Fibroblast of skin of scalp (primary cell): ENCODE data around the gene DNAJA4. TPM values are rescaled to one million over a fixed set of nuclear protein-coding genes. Genes with fewer than 3 reads are reported as not detected.

ENCODE experiments used
- DNase-seq: peaks from one replicate; pipeline ENCODE4 v3.0.0-alpha.2; 2013
- polyA plus RNA-seq, 2 experiments: library from polyadenylated mRNA; unstranded; fragments of 120-200 nt; gene quantifications; one replicate each; pipeline ENCODE4 v1.2.1, GENCODE V29; 2013; ENCODE audit not compliant: insufficient read length in 2 of 2

DNAJA4 gene
- polyA plus RNA-seq (2013, experiment 1 of 2; ENCODE audit: insufficient read length) = 3.9 TPM
- polyA plus RNA-seq (2013, experiment 2 of 2; ENCODE audit: insufficient read length) = 4.8 TPM

GRCh38 chr15:78264304-78265136 is at the start of gene DNAJA4:
TSS of gene DNAJA4 (plus strand) at chr15:78264562. CDS start at chr15:78264764, 202 bp downstream.
- peak; percentile 59 for DNase-seq

GRCh38 chr15:78216276-78217104 is 47.9 kb upstream of the DNAJA4 start:
- DNase-seq = no peak

- DNase-seq = peak; percentile 20
These were observed 43.6 kb upstream of the DNAJA4 start for GRCh38 chr15:78220713-78221112.

GRCh38 chr15:78222745-78223395 is 41.5 kb upstream of the DNAJA4 start:
- no peak for DNase-seq

DNA sequence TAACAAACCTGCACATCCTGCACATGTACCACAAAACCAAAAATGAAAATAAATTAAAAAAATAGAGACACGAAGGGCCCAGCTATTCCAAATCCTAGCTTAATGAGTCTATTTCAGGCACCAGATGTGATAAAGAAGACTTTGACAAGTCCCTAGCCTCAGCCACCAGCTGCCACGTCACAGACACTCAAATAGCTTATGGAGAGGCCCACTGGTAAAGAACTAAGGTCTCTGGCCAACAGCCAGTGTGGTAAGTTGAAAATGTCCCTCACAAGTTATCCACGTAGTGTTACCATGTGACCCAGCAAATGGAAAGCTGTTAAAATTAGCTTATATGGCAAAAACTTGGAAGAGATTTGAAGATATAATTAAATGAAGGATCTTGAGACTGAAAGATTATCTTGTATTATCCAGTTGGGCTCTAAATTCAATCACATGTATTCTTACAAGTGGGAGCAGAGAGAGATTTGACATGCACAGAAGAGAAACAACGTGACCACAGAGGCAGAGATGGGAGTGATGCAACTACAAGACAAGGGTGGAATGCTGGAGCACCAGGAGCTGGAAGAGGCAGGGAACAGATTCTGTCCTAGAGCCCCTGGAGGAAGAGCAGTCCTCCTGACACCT is 40.9 kb upstream of the DNAJA4 start:
- DNase-seq = peak; percentile 42

GRCh38 chr15:78224023-78224411 is 40.3 kb upstream of the DNAJA4 start:
- no peak for DNase-seq

DNA sequence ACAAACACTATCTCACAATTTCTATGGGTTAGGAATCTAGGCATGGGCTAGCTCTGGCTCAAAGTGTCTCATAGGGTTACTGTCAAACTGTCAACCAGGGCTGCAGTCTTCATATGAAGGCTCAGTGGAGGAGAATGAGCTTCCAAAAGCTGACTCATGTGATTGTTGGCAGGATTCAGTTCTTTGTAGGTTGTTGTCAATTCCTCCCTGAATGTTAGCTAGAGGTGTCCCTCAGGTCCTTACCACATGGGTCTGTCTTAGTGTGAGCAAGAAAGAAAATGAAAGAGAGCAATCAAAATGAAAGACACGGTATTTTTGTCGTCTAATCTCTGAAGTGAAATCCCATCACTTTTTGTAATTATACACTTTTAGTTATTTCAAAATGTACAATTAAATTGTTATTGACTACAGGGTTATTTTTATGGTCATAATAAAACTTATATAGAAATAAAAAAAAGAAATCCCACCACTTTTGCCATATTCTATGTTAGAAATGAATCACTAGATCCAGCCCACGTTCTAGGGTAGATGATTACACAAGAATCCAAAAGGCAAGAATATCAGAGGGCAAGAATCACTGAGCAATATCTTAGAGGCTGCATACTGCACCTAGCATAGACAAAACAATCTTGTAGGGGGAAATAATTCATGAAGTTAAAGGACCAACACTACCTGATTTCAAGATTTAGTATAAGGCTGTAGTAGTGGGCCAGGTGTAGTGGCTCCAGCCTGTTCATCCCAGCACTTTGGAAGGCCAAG is 38.4 kb upstream of the DNAJA4 start:
- no peak for DNase-seq

DNA sequence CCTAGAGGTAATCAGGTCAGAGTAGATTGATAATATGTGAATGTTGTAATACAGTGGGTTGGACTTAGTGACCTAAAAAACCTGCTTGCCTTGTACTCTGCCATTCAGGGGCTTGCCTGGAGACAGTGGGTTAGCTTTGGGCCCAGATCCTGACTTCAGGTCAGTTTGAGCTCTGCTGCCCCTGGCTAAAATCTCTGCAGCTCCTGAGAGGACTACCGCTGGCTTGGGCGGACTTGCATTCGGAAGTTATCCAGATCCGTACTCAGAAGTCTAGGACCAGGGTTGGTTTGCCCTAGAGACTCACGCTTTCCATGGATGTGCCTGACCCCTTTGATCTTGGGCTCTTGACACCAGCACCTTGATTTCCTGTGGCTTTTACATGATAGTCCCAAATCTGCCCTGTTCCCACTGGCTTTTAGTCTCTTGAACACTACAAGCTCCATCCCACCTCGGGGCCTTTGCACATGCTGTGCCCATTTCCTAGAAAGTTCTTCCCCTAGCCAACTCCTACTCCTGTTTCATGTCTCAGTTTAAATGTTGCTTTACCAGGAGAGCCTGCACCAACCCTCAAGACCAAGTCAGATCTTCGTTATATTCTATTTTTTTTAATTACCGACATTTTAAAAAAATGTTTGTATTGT is 35.9 kb upstream of the DNAJA4 start:
- no peak for DNase-seq

DNA sequence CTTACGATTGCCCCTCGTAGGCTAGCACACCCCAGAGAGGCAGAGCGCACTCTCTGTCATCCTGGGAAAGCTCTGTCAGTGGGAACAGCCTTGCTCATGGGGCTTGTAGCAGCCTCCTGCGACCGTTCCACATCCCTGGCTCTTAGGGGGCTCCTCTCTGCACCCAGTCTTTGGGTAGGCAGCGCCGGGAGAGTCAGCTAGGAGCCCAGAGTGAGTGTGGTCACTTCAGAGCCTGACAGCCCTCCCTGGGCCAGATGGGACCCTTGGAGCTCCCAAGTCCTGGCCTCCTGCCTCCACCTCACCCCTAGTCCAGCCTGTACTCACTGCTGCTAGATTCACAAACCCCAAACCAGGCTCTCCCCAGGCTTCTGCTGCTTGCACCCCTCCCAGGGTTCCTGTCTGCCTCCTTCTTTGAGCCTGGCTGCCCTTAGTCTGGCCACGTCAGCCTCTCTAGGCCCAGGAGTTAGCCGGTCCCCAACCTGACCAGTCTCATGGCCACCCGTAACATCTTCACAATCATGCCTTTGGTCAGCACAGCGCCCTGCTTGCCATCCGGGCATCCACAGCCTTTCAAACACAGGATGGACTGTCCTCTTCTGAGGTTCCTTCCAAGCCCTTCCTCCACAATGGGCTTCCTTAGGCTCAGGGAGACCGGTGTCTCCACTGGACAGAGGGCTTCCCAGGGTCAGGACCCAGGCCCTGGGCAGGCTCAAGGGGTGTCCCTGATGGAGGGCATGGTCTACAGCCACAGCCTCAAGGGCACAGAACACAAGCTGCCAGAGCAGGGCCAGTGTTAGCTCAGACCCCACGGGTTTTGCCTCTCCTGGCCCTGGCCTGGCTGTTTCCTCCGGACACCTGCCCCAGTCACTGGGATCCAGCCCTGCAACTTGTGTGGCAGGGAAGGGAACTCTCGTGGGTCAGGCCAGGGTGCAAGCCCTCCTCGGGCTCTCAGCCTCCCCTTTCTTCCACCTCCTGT is 34.6 kb upstream of the DNAJA4 start:
- no peak for DNase-seq

- no peak for DNase-seq
These were observed 31.4 kb upstream of the DNAJA4 start for GRCh38 chr15:78232951-78233350.

DNA sequence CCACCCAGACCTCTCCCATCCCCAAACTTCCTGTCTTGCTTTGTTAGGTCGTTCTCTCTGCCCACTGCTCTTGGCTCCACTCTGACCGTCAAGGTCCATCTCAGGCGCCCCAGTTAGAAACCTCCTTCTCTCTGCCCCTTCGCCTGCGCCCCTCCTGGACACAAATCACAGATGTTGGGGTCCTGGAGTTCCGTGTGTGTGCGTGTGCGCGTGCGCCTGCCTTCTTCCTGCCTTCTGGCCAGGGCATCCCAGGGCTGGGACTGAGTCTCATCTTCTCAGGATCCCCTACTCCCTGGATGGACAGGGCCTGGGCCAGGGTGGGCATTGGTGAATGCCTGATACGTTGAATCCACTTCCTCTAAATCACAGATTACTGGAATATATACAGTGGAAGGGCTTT is 30.9 kb upstream of the DNAJA4 start:
- no peak for DNase-seq

- no peak for DNase-seq
These were observed 29.8 kb upstream of the DNAJA4 start, which contains the start of gene ACSBG1 for GRCh38 chr15:78234515-78235040. TSS of gene ACSBG1 (minus strand) at chr15:78234565. CDS start at chr15:78234501, 64 bp downstream.

DNA sequence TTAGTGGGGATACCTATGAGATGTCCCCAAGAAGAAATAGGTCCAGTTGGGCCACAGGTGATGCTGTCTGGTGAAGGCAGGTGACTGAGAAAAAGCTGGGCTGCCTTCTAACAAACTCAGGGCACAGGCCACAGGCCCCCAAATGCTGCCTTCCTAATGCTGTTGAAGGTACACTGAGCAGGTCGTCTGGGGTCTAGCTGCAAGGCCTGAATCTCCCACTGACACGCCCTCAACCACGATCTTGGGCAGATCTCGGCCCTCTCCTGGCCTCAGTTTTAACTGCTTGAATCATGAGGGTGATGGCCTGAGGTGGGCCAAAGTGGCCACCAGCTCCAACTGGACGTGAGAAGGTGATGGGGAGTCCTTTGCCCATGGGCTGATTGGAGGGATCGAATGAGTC is 27.9 kb upstream of the DNAJA4 start:
- no peak for DNase-seq

GRCh38 chr15:78237146-78237545 is 27.2 kb upstream of the DNAJA4 start:
- DNase-seq = no peak

- DNase-seq = no peak
These were observed 24.6 kb upstream of the DNAJA4 start for GRCh38 chr15:78239811-78240210.

DNA sequence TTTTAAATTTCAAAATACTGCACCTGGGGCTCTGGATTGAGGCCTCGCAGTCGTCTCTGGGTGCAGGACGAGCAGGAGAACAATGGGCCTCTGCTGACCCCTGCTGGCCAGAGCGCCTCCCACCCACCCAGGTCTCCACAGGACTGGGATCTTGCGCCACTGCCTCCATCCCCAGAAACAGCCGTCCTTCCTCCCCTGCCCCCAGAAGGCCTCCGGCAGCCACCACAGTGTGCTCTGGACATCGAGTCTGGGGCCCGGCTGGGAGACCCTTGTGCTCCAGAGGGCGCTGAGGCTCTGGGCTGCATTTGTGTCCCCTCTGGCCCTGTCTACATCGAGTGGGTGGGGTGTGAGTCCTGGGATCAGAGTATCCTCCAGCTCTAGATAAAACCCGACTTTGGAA is 23.3 kb upstream of the DNAJA4 start:
- peak; percentile 69 for DNase-seq

- no peak for DNase-seq
These were observed 22.2 kb upstream of the DNAJA4 start for GRCh38 chr15:78242128-78242527.

DNA sequence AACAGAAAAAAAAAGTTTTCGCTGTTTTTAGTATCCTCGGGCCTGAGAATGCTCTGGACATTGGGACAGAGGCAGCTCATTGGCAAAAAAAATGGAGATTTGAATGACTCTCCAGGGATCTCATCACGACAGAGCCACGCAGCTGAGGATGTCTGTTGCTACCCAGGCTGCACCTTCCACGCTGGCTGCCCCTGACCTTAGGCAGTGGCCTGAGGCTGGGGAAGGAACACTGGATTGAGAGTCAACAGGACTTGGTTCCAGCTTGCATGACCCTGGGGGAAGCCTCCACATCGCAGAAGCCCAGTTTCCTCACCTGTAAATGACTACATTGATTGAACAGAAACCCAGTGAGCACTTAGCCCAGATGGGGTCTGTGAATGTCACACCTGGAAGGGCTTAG is 21.3 kb upstream of the DNAJA4 start:
- DNase-seq = no peak

GRCh38 chr15:78243491-78243941 is 20.8 kb upstream of the DNAJA4 start:
- DNase-seq = peak; percentile 34
